ENCODE results near the gene RNF114. TPM values are rescaled to one million over a fixed set of nuclear protein-coding genes. Genes with fewer than 3 reads are reported as not detected.
A peak's percentile ranks its signal among the peaks of the same experiment; 100 is the strongest.

RNF114 gene
- total RNA-seq, 6 experiments from 2014 or later = 51.6 to 61.0 (median 56.1) TPM

DNA sequence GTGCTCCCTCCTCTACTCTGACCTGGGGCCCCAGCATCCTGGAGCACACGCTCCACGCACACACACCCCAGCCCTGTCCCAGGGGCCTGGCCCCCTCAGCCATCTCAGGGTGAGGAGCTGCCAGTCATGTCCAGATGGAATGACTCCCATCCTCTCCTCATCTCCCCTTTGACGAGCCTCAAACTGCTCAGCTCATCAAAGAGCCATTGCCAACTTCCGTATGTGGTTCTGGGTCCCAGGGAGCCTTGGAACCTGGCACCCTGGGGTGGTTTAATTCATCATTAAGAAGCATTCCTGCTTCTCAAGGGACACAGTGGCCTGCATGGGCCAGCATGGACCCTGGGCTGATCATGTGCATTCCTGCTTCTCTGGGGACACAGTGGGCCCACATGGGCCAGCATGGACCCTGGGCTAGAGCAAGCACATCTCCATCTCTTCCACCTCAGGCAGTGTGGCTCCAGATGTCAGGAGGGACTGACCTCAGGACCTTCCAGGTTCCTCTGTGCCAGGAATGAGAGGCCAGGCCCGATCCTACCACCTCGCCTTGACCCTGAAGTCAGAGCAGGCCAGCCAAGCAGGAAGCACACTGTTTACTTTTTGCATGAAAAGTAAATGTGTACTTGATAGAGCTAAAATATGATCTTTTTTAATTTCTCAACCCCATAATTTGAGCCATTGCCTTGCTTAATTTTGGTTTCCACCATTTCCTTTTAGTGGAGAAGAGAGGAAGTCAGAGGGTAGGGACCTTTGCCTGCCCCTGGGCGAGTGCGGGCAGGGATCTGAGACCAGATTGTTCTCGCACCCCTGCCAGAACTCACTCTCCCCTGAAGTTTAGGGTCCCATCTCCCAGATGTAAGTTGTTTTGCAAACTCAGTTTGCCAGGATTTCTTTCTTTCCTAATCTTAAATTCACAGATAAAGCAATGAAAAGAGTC is 46.9 kb upstream of the RNF114 start:
- TF ChIP-seq CTCF (IDR thresholded peaks at IDR 0.05) = no peak
- peaks cover 6% of the 10 kb centered on the region; the same call in 1 of the 2 replicates for H3K36me3 Mint-ChIP-seq (ENCODE audit: low read depth)
- no peak overlapping the region for H3K4me3 Mint-ChIP-seq
- no peak for DNase-seq
- peaks cover 33% of the 10 kb centered on the region for H3K4me1 Mint-ChIP-seq (ENCODE audit: low read depth)
- H3K9me3 Mint-ChIP-seq = no peaks in the 10 kb centered on the region
- no peak overlapping the region for H3K27ac Mint-ChIP-seq
- H3K27me3 Mint-ChIP-seq (ENCODE audit: insufficient read depth) = peaks cover 5% of the 10 kb centered on the region

- no peaks in the 10 kb centered on the region for H3K9me3 Mint-ChIP-seq
- no peak overlapping the region for H3K27ac Mint-ChIP-seq
- H3K4me3 Mint-ChIP-seq = no peak overlapping the region
- peaks cover 34% of the 10 kb centered on the region for H3K4me1 Mint-ChIP-seq (ENCODE audit: low read depth)
- H3K27me3 Mint-ChIP-seq (ENCODE audit: insufficient read depth) = peaks cover 5% of the 10 kb centered on the region
- DNase-seq = no peak
- peak; percentile 33; the same call in 1 of the 2 replicates for TF ChIP-seq CTCF (IDR thresholded peaks at IDR 0.05)
- H3K36me3 Mint-ChIP-seq (ENCODE audit: low read depth) = peaks cover 6% of the 10 kb centered on the region; the same call in 1 of the 2 replicates
These were observed 46.3 kb upstream of the RNF114 start for GRCh38 chr20:49889935-49890333.

DNA sequence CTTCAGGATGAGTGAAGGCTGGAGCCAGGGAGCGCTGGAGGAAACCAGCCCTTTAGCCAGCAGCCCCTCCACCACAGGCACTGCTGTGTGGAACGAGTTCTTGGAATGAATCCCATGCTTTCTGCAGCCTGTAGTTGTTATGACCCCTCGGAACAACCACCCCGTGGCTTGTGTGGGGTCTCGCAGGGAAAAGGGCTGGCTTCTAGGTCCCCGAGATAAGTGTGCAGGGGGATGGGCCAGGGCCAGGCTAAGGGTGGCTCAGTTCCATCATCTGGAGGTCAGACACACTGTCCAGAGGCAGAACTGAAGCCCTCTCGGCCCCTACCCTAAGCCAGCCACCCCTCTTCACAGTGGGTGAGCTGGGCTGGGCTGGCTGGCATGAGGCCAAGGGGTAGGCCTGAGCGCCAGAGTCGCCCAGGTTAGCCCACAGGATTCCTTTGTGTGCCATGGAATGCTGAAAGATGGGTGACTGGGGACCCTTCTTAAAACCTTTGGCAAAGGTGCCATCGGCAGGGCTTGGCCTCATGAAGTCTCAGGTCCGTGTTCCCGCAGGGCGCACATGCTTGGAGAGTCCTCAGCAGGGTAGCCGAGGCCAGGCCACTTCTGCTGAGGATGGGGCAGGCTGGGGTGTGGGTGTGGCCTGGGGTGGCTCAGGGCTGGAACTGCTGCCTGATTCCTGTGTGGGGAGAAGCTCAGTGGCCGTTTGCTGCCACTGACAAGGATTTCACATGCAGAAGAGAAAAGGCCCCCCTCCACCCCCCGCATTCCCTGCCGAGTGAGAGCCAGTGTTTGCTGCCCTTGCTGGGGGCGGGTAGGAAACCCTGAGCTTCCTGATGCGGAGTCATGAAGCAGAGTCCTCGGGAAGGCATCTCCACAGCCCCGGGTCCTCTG is 45.5 kb upstream of the RNF114 start:
- Mint-ChIP-seq H3K4me1 (ENCODE audit: low read depth) (peaks cover 34% of the 10 kb centered on the region), H3K4me3 (no peak overlapping the region), H3K36me3 (ENCODE audit: low read depth) (peaks cover 6% of the 10 kb centered on the region; the same call in 1 of the 2 replicates), H3K27ac (no peak overlapping the region), H3K9me3 (no peaks in the 10 kb centered on the region), H3K27me3 (ENCODE audit: insufficient read depth) (peaks cover 5% of the 10 kb centered on the region)
- DNase-seq = no peak
- TF ChIP-seq CTCF (IDR thresholded peaks at IDR 0.05) = no peak

- no peak for TF ChIP-seq CTCF (IDR thresholded peaks at IDR 0.05)
- H3K4me1 Mint-ChIP-seq (ENCODE audit: low read depth) = peaks cover 34% of the 10 kb centered on the region
- no peak overlapping the region for H3K4me3 Mint-ChIP-seq
These were observed 44.6 kb upstream of the RNF114 start for GRCh38 chr20:49891476-49892110.

DNA sequence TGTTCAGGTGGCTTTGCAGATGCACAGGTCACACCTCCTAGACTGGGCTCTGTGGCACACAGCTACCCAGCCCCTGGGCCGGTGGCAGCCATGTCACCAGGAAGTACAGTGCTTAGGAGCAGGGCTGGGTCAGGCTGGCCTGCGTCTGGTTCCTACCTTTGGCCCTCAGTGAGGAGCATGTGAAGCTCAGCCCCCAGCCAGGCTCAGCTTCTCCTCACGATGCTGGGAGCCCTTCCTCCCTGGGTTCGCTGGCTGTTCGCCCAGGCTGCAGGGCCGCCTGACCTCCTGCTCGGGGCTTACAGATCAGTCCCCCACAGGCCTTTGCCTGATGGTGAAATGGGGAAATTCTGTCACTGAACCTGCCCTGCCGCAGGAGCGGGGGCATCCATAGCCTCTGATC is 43.9 kb upstream of the RNF114 start:
- Mint-ChIP-seq H3K27ac (no peak overlapping the region), H3K9me3 (no peaks in the 10 kb centered on the region), H3K4me1 (ENCODE audit: low read depth) (peaks cover 27% of the 10 kb centered on the region), H3K4me3 (no peak overlapping the region), H3K27me3 (ENCODE audit: insufficient read depth) (peaks cover 5% of the 10 kb centered on the region), H3K36me3 (ENCODE audit: low read depth) (peaks cover 6% of the 10 kb centered on the region; the same call in 1 of the 2 replicates)
- no peak for TF ChIP-seq CTCF (IDR thresholded peaks at IDR 0.05)
- no peak for DNase-seq

More at GRCh38 chr20:49891476-49892110, 44.6 kb upstream of the RNF114 start:
- DNase-seq = no peak
- H3K27me3 Mint-ChIP-seq (ENCODE audit: insufficient read depth) = peaks cover 5% of the 10 kb centered on the region
- H3K27ac Mint-ChIP-seq = no peak overlapping the region
- peaks cover 6% of the 10 kb centered on the region; the same call in 1 of the 2 replicates for H3K36me3 Mint-ChIP-seq (ENCODE audit: low read depth)
- no peaks in the 10 kb centered on the region for H3K9me3 Mint-ChIP-seq

Data from HFFc6 (cell line).